ENCODE data around the gene RNF223.
"Not testable (repeated sequence)": the region's sequence is repeated elsewhere in the genome, so short reads cannot be mapped to it uniquely, and the experiment has no call there.

- not testable (repeated sequence) for TF ChIP-seq CTCF (IDR thresholded peaks at IDR 0.05; ENCODE audit: low read depth, low read length); EZH2phosphoT487 (IDR thresholded peaks at IDR 0.05; ENCODE audit: low read depth)
These were observed 8.2 kb downstream of the RNF223 start for GRCh38 chr1:1065940-1066304.

Data from OCI-LY3 (cell line).